Astrocyte (in vitro differentiated cells and primary cell): ENCODE results near the gene ILF3.

Experiments
- CTCF ChIP-seq: IDR thresholded peaks from 2 replicates; pipeline ENCODE4 v1.5.1; 2011; ENCODE audit warnings: low read depth, mild to moderate bottlenecking, inconsistent platforms, low read length, moderate library complexity; ENCODE audit not compliant: insufficient read depth
- EZH2 ChIP-seq: IDR thresholded peaks from 2 replicates; pipeline ENCODE4 v1.6.1; 2012; ENCODE audit warnings: mild to moderate bottlenecking, low read length, inconsistent platforms; ENCODE audit not compliant: insufficient read depth

- no peak for TF ChIP-seq CTCF
- TF ChIP-seq EZH2, result no peak
Observed at GRCh38 chr19:10637894-10638293, 16.3 kb upstream of the ILF3 start.
